ENCODE results near the gene RNU1-3.
A peak's percentile ranks its signal among the peaks of the same experiment; 100 is the strongest.
"Not testable (repeated sequence)": the region's sequence is repeated elsewhere in the genome, so short reads cannot be mapped to it uniquely, and the experiment has no call there.

Gene RNU1-3

GRCh38 chr1:16666502-16667413 is at the start of gene RNU1-3:
TSS of gene RNU1-3 (minus strand) at chr1:16666948.
- not testable (repeated sequence) for DNase-seq

DNA sequence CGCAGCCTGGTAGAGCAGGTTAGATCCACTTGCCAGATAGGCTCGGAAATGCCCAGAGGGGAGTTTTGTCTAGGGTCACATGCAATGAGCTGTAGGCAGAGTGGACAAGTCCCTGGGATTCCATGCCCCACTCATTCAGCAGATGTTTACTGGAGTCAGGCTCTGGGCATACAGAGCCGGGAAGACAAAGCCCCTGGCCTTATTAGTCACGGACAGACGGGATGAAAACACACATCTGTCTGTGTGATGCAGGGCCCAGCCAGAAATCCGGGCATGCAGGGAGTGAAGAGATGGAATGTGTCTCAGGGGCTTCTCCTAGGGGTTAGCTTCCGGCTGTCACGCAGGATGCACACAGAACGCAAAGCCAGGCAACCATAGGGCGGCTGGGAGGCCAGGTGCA is 46.7 kb upstream of the RNU1-3 start:
- not testable (repeated sequence) for DNase-seq

DNA sequence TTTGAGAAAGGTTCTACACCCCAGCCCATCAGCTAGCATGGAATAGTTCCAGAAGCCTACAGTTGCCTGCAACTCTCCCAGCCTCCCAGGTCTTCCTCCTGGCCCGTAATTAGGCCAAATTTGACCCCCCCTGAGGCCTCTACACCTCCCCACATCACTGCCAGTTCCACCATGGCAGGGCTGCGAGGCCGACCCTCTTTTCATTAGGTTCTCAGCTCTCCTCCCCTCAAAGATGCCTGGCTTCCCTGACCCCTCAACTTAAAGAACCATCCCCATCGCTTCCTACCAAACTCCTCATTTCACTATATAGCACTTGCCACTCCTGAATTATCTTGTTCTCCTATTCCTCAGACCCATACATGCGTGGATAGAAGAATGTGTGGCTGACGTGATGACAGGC is 46.2 kb upstream of the RNU1-3 start:
- DNase-seq = not testable (repeated sequence)

- not testable (repeated sequence) for DNase-seq
These were observed 45.8 kb upstream of the RNU1-3 start for GRCh38 chr1:16712582-16712981.

- not testable (repeated sequence) for DNase-seq
These were observed 45.4 kb upstream of the RNU1-3 start for GRCh38 chr1:16712131-16712530.

DNA sequence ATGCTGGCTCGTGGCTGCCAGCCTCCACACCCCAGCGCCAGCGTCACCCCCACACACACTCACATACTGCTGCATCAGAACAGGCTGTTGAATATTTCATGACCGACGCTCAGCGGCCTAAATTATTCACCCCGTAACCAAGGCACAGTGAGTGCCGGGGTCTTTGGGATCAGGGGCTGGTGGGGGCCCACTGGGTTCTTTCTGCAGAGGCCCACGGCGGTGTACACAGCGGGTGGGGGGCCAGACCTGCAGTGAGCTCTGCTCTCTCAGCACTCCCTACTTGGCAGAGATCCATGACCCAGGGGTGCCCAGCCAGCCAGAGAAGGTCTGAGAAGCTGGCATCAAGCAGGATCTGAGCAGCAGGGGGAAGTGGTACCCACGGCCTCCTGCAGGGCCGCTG is 43.9 kb upstream of the RNU1-3 start:
- peak; percentile 51 for DNase-seq

GRCh38 chr1:16709659-16710087 is 42.9 kb upstream of the RNU1-3 start:
- DNase-seq = not testable (repeated sequence)

GRCh38 chr1:16708704-16709103 is 42.0 kb upstream of the RNU1-3 start:
- not testable (repeated sequence) for DNase-seq

GRCh38 chr1:16707130-16708093 is 40.7 kb upstream of the RNU1-3 start:
- DNase-seq = not testable (repeated sequence)

DNA sequence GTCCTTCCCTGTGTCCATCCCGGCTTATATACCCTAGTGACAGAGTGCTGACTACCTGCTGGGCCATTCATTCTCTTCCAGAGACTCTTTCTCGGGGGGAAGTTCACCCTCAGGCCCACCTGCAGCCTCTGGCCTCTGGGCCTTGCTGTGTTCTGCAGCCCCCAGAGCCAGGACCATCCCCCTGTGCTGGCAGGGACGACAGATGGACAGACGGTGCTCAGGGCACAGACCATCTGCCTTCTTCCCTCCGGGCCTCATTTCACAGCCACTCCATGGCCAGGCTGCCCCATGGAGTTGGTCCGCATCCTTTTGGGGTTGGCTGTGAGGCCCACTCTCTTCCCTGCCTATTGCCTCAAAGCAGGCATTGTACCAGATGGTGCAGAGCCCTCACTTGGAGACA is 39.6 kb upstream of the RNU1-3 start:
- peak; percentile 59 for DNase-seq

DNA sequence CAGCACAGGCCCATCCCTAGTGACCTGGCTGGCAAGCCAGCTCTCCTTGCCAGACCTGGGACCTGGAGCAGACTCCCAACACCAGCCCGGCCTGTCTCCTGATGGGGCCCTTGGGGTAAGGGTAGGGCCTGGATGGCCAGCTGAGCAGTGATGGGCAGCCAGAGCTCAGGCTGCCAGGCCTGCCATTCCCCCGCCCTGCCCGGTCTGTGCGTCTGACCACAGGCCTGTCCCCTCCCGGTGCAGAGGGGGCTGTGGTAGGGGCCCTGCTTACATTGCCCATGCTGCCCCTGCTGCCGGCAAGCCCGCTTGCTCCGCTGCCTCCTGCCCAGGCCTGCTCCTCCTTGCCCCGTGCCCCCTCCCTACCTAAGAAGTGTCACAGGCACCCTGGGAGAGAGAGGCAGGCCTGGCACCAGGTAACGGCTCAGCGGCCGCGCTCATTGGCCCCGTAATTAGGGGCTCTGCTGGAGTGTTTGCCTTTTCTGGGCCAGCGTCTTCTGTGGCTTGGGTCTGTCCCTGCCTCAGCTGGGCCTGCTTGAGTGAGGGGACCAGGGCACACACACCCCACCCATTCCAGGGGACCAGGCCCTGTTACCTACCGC is 37.9 kb upstream of the RNU1-3 start:
- not testable (repeated sequence) for DNase-seq

GRCh38 chr1:16704076-16704475 is 37.3 kb upstream of the RNU1-3 start:
- DNase-seq = not testable (repeated sequence)

- not testable (repeated sequence) for DNase-seq
These were observed 36.9 kb upstream of the RNU1-3 start for GRCh38 chr1:16703602-16704001.

DNA sequence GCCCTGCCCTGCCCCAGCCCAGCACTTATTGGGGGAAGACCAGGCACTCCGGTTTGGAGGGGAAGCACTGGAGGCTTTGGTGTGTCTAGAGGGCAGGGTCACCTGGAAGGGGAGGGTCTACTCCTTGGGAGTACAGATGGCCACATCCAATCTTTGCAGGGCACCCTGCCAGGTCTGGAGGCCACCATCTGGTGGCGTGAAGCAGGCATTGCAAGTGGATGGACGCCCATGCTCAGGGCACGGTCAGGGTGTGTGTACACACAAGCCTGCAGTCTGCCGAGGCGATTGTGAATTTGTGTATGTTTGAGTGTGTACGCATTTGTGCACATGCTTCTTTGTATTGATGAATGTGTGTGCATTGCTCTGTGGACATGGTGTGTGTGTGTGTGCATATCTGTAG is 36.4 kb upstream of the RNU1-3 start:
- not testable (repeated sequence) for DNase-seq

DNA sequence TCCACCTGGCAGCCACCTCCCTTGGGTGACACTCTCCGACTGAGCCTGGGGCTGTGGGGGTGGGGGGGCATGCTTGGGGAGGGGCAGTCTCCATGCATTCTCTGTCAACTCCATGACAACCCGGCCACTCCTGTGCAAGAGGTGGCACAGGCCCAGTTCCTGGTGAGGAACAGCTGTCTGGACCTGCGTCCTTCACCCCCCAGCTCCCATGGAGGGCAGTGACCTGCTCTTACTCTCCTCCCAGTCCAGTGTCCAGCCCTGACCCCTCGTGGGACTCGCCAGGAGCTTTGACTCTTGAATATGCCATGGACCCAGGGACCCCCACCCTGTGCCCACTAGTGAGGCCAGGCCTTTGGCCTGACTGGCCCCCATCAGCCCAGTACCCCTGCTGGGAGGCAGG is 35.5 kb upstream of the RNU1-3 start:
- not testable (repeated sequence) for DNase-seq

DNA sequence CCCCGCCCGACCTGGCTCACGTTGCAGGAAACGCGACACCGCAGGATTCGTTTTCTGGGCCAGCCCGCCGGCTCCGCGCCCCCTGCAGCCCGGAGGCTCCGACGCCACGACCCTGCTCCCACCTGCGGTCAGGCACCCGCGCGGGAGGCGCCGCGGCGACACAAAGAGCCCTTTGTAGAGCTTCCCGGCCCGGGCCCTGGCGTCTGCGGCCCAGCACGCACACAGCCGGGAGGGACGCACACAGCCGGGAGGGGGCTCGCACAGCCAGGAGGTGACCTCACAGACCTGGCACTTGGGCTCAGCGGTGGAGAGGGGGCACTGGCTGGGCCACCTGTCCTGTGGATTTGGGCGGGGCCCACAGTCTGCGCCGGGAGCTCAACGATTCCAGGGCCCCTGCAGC is 34.4 kb upstream of the RNU1-3 start:
- not testable (repeated sequence) for DNase-seq

DNA sequence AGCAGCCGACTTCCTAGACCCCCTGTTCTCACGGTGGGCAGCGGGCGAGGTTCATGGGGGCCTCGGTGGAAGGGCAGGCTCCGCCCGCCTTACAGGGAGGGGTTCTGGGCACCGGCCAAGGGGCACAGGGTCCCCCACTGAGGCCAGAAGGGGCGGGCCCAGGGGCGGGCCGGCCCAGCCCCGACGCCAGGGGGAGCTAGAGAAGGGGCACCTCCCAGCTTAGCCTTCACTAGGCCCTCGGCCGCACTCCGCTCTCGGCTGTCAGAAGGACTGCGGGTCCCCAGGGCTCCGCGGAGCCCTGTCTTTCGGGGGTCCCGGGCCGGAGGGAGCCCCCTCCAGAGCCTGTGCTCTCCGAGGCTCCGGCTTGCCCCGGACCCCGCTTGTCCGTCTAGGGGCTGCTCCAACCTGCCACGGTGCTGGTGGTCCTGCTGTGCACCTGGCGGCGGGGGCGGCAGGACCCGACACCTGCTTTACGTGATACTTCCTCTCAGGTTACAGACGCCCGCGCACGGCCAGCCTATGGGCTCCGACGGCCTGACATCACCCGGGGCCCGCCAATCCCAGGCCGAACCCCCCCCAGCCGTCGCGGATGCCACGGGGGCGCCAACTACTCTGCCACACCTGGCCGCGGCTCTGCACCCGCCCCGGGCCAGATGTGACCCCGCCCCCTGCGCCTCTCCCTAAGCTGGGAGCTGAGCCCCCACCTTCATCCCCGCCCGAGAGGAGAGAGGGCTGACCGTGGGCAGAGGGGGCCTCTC is 33.6 kb upstream of the RNU1-3 start:
- DNase-seq = not testable (repeated sequence)

DNA sequence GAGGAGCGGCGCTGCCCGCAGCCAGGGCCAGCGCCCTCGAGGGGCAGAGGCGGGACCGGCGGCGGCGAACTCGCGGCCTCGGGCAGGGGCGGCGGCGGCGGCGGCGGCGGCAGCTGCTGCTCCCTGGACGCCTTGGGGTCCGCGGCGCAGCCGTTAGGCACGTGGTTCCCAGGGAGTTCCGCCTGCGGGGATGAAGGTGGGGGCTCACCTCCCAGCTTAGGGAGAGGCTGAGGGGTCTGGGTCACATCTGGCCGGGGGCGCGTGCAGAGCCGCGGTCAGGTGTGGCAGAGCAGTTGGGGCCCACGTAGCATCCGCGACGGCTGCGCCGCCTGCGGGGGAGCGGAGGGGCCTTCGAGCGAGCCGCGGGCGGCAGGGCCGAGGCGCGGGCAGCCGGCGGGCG is 32.7 kb upstream of the RNU1-3 start:
- DNase-seq = not testable (repeated sequence)

DNA sequence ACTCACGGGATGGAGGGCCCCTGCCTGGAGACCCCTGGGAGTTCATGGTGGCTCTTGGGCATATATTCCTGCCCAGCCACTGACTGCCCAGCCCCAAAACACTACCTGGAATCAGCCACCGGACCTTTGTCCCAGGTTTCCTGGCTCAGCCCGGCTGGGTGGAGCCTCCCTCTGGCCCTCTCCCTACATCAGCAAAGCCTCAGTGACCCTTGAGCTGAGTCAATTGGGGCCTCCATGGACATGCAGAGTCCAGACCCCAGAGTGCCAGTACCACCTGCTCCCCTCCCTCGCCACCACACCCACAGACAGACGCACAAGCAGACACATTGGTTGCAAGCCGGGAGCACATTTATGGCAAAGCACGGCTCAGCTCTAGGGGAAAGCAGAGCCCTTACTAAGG is 30.4 kb upstream of the RNU1-3 start:
- not testable (repeated sequence) for DNase-seq

DNA sequence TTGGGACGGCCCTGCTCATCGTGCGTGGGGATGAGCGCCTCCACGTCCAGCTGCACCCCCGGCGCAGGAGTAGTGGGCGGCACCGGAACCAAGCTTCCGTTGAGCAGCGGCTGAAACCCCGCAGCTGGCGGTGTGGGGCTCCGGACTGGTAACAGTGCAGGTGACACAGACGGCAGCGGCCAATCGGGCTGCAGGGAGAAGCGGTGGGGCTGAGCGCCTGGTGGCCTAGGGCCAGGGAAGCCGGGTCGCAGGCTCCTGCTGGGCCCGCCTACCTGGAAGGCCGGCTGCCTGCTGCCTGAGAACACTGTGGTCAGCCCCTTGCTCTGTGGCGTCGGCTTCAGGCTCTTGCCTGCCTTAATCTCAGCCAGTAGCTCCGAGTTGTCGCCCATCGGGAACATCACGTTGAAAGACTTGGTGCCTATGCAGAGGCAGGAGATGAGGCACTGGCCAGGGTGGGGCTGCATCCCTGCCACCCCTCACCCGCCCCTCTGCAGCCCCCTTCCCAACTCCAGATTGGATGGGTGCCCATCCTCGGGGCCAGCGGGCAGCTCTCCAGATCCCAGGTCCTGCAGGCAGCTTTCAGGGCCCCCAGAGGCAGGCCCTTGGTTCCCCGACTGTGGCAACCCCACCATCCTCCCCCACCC is 29.9 kb upstream of the RNU1-3 start:
- not testable (repeated sequence) for DNase-seq

- not testable (repeated sequence) for DNase-seq
These were observed 27.6 kb upstream of the RNU1-3 start for GRCh38 chr1:16694308-16694702.

Measured in DMS 273 treated with DMSO at 0.1 percent for 48 hours (cell line).